CD4-positive, CD25-positive, alpha-beta regulatory T cell (primary cell): ENCODE measurements around the gene PRKAG1. TPM values are rescaled to one million over a fixed set of nuclear protein-coding genes. Genes with fewer than 3 reads are reported as not detected.

Source experiments
- ATAC-seq, 2 donors: fragments of 150-1000 bp; cut with Tn5 transposase; one replicate each; pipeline ENCODE4 v1.10.0; 2021; ENCODE audit warnings: low read depth in 2 of 2, moderate number of reproducible peaks in 2 of 2, moderate library complexity in 1 of 2
- DNase-seq, 3 donors: peaks; one replicate each; pipeline versions ENCODE4 v3.0.0 to v3.0.0-alpha.2; 2012 to 2022; ENCODE audit warnings: mixed read lengths in 1 of 3
- H3K27ac ChIP-seq: one replicate; pipeline ENCODE4 v1.7.0; 2013; ENCODE audit warnings: mild to moderate bottlenecking, low read length; ENCODE audit not compliant: insufficient read depth, poor library complexity, severe bottlenecking
- H3K27me3 ChIP-seq: one replicate; pipeline ENCODE4 v1.7.0; 2013; ENCODE audit warnings: low read length; ENCODE audit not compliant: control insufficient read depth, insufficient read depth
- H3K36me3 ChIP-seq: one replicate; pipeline ENCODE4 v1.7.0; 2013; ENCODE audit warnings: mild to moderate bottlenecking, low read length, moderate library complexity; ENCODE audit not compliant: control insufficient read depth, insufficient read depth
- H3K4me1 ChIP-seq: 2 replicates; pipeline ENCODE4 v1.7.0; 2013; ENCODE audit warnings: mild to moderate bottlenecking, low read length; ENCODE audit not compliant: insufficient read depth, control insufficient read depth, poor library complexity, severe bottlenecking
- H3K4me3 ChIP-seq: one replicate; pipeline ENCODE4 v1.7.0; 2013; ENCODE audit warnings: low read depth, mild to moderate bottlenecking, low read length, moderate library complexity
- H3K9me3 ChIP-seq, 2 experiments: 1 replicate in 1 of 2; 2 replicates in 1 of 2; pipeline ENCODE4 v1.7.0; 2013; ENCODE audit warnings: low read length in 2 of 2, mild to moderate bottlenecking in 1 of 2, moderate library complexity in 1 of 2; ENCODE audit not compliant: control insufficient read depth in 2 of 2
- H3K27ac Mint-ChIP-seq, 3 donors: one replicate each; pipeline ENCODE4 v1.8.0; 2020 to 2022; ENCODE audit warnings: mild to moderate bottlenecking in 3 of 3, mixed read lengths in 3 of 3, moderate library complexity in 2 of 3
- H3K27me3 Mint-ChIP-seq: one replicate; pipeline ENCODE4 v1.8.0; 2022; ENCODE audit warnings: mild to moderate bottlenecking, mixed read lengths
- H3K36me3 Mint-ChIP-seq: one replicate; pipeline ENCODE4 v1.8.0; 2020; ENCODE audit warnings: mixed read lengths
- H3K4me1 Mint-ChIP-seq, 4 donors: one replicate each; pipeline ENCODE4 v1.8.0; 2020 to 2022; ENCODE audit warnings: mixed read lengths in 4 of 4, mild to moderate bottlenecking in 1 of 4
- H3K4me3 Mint-ChIP-seq, 4 donors: one replicate each; pipeline ENCODE4 v1.8.0; 2020 to 2022; ENCODE audit warnings: mild to moderate bottlenecking in 4 of 4, mixed read lengths in 4 of 4, moderate library complexity in 3 of 4
- H3K9me3 Mint-ChIP-seq, 7 donors: one replicate each; pipeline ENCODE4 v1.8.0; 2020 to 2022; ENCODE audit warnings: mixed read lengths in 7 of 7, mild to moderate bottlenecking in 3 of 7, moderate library complexity in 2 of 7
- polyA plus RNA-seq, 4 donors: library from polyadenylated mRNA; unstranded; fragments of 300-500 nt; fragmentation: Illumina TruSeq; gene quantifications; one replicate each; pipeline ENCODE4 v1.2.3, GENCODE V29; 2021
- total RNA-seq: library from RNA; stranded (reverse); gene quantifications from one replicate; pipeline ENCODE4 v1.2.3, GENCODE V29; 2022

The PRKAG1 gene
- total and polyA plus RNA-seq, 5 donors from 2014 or later: 51.3 to 83.8 (median 64.0) TPM

DNA sequence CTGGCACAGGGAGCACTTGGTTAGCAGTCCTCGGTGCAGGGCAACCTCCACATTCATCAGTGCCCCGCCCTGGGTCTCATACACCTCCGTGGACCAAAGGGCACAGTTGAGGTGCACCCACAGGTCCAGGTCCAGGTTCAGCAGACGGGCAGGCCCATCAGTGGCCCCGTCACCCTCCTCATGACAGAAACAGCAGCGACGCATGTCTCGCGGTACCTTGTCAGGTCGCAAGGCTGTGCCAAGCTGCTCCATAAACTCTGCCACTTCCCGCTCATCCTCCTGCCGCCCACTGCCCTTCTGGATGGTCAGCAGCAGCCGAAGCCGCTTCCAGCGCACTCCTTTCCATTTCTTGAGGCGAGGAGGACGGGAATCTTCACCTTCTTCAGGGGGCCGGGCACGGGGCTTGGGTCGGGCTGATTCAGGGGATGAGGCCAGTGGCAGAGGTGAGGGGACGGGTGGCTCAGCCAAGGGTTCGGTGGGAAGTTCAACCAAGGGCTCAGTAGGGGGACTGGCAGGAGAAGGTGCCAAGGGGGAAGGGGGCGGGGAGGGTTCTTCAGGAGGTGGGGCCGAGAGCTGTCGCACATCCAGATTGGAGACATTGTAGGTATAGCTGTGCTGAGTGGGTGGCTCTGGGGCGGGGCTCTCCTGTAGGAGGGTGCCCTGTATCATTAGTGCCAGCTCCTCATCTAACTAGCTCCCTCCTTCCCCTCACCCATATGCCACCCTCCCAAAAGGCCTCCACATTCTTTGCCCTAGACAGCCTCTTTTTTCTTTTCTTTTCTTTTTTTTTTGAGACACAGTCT, 8.3 kb upstream of the PRKAG1 start:
- Mint-ChIP-seq H3K4me3 (no peak overlapping the region), H3K27ac (no peak overlapping the region), H3K9me3 (no peaks in the 10 kb centered on the region), H3K36me3 (peaks cover 33% of the 10 kb centered on the region), H3K27me3 (no peaks in the 10 kb centered on the region), H3K4me1 (peaks cover 0 to 12% (median 5%) of the 10 kb centered on the region in 4 donors)
- no peak overlapping the region for H3K4me3 ChIP-seq
- no peak for DNase-seq
- no peaks in the 10 kb centered on the region for H3K4me1 ChIP-seq
- ATAC-seq: no peak
- H3K27ac ChIP-seq: no peak overlapping the region
- H3K27me3 ChIP-seq: no peaks in the 10 kb centered on the region
- no peaks in the 10 kb centered on the region for H3K9me3 ChIP-seq
- peaks cover 69% of the 10 kb centered on the region for H3K36me3 ChIP-seq

DNA sequence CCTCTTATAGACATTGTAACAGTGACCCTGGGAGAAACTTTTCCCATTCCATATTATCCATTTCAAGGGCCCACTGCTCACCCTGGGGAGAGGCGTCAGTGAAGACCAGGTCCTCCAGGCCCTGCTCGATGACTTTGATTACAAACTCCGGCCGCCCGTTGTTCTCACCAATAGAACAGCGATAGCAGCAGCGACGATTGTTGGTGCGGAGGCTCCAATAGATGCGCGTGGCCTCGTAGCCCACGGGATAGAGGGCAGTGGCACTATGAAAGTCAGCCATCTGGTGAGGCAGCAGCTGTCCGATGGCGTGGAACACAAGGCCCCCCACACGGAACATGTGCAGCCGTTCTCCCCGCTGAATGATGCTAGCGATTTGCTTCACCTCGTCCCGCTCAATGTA, 7.5 kb upstream of the PRKAG1 start:
- Histone ChIP-seq H3K27ac (no peak overlapping the region), H3K27me3 (no peaks in the 10 kb centered on the region), H3K4me3 (no peak overlapping the region), H3K9me3 (no peaks in the 10 kb centered on the region), H3K4me1 (no peaks in the 10 kb centered on the region), H3K36me3 (peaks cover 70% of the 10 kb centered on the region)
- DNase-seq: no peak
- H3K4me3 Mint-ChIP-seq: no peak overlapping the region
- peaks cover 37% of the 10 kb centered on the region for H3K36me3 Mint-ChIP-seq
- peaks cover 0 to 12% (median 7%) of the 10 kb centered on the region in 4 donors for H3K4me1 Mint-ChIP-seq
- H3K27me3 Mint-ChIP-seq: no peaks in the 10 kb centered on the region
- ATAC-seq: no peak
- H3K27ac Mint-ChIP-seq: peak overlapping the region in 1 of 3 donors; percentile 14
- no peaks in the 10 kb centered on the region for H3K9me3 Mint-ChIP-seq

DNA sequence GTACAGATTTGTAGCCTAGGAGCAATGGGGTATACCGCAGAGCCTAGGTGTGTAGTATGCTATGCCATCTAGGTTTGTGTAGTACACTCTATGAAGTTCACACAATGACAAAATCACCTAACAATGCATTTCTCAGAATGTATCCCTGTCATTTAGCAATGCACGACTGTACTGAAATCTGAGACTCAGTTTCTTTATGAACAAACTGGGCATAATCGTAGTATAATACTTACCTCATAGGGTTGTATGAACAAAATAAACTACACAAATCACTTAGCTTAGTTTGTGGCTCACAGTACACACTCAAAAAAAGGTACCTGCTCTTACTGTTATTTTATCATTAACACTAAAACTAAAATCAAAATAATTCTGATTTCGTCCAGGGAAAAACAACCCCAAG, 6.9 kb upstream of the PRKAG1 start:
- Histone ChIP-seq H3K27ac (no peak overlapping the region), H3K4me1 (no peaks in the 10 kb centered on the region), H3K4me3 (no peak overlapping the region), H3K27me3 (no peaks in the 10 kb centered on the region), H3K36me3 (peaks cover 70% of the 10 kb centered on the region), H3K9me3 (no peaks in the 10 kb centered on the region)
- no peak overlapping the region for H3K27ac Mint-ChIP-seq
- DNase-seq: no peak
- peaks cover 37% of the 10 kb centered on the region for H3K36me3 Mint-ChIP-seq
- H3K4me1 Mint-ChIP-seq: peaks cover 0 to 12% (median 7%) of the 10 kb centered on the region in 4 donors
- ATAC-seq: no peak
- H3K4me3 Mint-ChIP-seq: no peak overlapping the region
- H3K27me3 Mint-ChIP-seq: no peaks in the 10 kb centered on the region
- H3K9me3 Mint-ChIP-seq: no peaks in the 10 kb centered on the region

DNA sequence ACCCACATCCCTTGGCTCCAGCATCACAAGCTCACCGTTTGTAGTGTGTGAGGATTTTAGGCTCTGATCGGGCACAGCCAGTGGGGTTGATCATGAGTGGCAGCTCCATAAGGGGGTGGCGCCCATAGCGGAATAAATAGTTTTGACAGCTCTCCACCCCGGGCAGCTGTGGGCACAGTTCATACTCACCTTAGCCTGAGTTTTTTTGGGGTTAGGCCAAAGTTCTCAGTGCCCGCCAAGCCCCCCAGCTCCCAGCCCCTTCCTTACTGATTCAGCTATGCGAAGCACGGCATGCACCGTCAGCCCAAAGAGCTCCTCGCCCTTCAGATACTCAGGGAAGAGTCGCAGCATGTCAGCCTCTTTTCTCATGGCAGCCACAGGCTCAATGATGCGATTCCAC, 6.0 kb upstream of the PRKAG1 start:
- Histone ChIP-seq H3K9me3 (no peaks in the 10 kb centered on the region), H3K4me3 (no peak overlapping the region), H3K36me3 (peaks cover 70% of the 10 kb centered on the region), H3K4me1 (peaks cover 4% of the 10 kb centered on the region), H3K27ac (no peak overlapping the region), H3K27me3 (no peaks in the 10 kb centered on the region)
- Mint-ChIP-seq H3K36me3 (peaks cover 37% of the 10 kb centered on the region), H3K27ac (peak overlapping the region in 1 of 3 donors; percentile 49), H3K27me3 (no peaks in the 10 kb centered on the region), H3K4me3 (no peak overlapping the region), H3K9me3 (peaks cover 0 to 3% (median 0%) of the 10 kb centered on the region in 7 donors), H3K4me1 (peaks cover 0 to 14% (median 10%) of the 10 kb centered on the region in 4 donors)
- DNase-seq (no peak), ATAC-seq (no peak)

DNA sequence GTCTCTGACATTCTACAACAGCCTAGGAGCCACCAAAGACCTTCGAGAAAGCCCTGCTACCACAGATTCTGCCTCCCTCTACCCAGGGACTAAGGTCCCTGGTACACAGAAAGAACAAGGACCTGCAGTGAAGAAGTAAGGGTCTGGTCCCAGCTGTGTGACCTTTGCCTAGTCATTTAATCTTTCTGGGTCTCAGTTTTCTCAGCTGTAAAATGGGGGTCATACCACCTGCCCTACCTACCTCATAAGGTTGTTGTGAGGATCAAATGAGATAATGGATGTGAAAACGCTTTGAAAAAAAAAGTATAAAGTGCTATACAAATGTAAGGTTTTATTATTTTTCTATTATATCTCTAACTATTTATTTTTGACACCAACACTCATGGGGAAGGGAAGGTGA, 5.2 kb upstream of the PRKAG1 start:
- ATAC-seq: no peak
- H3K36me3 ChIP-seq: peaks cover 70% of the 10 kb centered on the region
- no peak overlapping the region for H3K4me3 ChIP-seq
- H3K4me1 ChIP-seq: peaks cover 10% of the 10 kb centered on the region
- H3K27ac ChIP-seq: no peak overlapping the region
- no peaks in the 10 kb centered on the region for H3K27me3 ChIP-seq
- H3K27ac Mint-ChIP-seq: no peak overlapping the region
- H3K4me3 Mint-ChIP-seq: no peak overlapping the region
- H3K4me1 Mint-ChIP-seq: peaks cover 0 to 17% (median 15%) of the 10 kb centered on the region in 4 donors
- H3K9me3 ChIP-seq: no peaks in the 10 kb centered on the region
- H3K9me3 Mint-ChIP-seq: peaks cover 0 to 3% (median 0%) of the 10 kb centered on the region in 7 donors
- no peak for DNase-seq
- peaks cover 37% of the 10 kb centered on the region for H3K36me3 Mint-ChIP-seq
- H3K27me3 Mint-ChIP-seq: no peaks in the 10 kb centered on the region

DNA sequence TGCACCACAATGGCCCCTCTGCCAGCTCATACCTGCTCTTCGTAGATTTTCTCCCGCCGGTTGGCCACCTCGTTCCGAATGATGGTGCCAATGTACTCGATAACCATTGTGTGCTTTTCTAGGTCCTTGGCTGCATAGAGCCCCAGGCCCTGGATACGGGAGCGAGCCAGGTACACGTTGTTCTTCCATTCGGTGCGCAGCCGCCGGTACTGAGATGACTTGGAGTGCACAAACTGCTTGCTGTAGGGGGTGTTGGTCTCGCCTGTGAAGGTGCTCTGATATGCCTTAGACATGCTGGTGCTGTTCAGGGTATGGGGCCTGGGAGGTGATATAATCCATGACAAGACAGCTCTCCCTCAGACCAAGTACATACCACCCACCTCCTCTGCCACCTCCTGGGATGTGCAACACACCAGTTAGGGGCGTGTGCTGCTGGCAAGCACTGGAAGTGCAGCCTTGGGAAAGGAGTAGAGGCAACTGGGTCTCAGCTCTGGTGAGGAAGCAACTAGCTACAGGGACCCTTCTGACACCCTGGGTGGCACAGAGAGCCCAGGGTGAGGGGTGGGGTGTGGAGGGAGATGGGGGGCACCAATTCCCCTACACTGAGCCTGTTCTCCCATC, 4.1 kb upstream of the PRKAG1 start:
- Histone ChIP-seq H3K4me1 (peaks cover 17% of the 10 kb centered on the region), H3K4me3 (no peak overlapping the region), H3K9me3 (no peaks in the 10 kb centered on the region), H3K36me3 (peaks cover 59% of the 10 kb centered on the region), H3K27me3 (no peaks in the 10 kb centered on the region), H3K27ac (no peak overlapping the region)
- Mint-ChIP-seq H3K9me3 (peaks cover 0 to 3% (median 0%) of the 10 kb centered on the region in 7 donors), H3K27ac (peak overlapping the region in 1 of 3 donors; percentile 89), H3K36me3 (peaks cover 35% of the 10 kb centered on the region), H3K4me1 (peaks cover 0 to 22% (median 16%) of the 10 kb centered on the region in 4 donors), H3K27me3 (no peaks in the 10 kb centered on the region), H3K4me3 (peak overlapping the region in 1 of 4 donors; percentile 65)
- ATAC-seq (no peak), DNase-seq (no peak)

DNA sequence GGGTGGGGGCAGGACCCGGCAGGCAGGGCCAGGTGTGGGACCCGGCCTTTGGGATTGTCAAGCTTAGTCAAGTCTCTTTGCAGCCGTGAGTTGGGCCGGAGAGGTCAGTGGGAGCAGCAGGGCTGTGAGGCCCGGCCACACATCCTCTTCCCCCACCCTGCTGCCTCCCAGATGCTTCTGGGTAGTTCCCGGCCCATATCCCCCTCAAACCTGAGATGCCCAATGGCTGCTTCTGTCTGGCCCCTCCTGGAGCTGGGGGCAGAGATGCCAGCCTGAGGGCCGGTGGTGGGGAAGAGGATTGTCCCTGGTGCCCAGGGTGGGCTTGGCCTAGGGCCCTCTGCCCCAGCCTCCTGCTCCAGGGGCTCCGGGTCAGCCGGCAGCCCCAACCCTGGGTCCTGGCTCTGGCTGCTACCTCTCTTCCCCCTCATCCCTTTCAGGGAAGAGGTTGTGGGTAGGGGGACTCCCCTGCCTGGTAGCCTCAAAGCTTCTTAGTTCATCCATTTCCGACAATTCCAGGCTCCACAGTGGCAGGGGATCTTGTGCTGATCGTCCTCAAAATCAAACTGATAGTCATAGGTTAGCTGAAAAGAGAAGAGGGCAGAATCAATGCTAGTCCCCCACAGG, 2.8 kb upstream of the PRKAG1 start:
- Histone ChIP-seq H3K27me3 (no peaks in the 10 kb centered on the region), H3K9me3 (no peaks in the 10 kb centered on the region), H3K4me1 (peaks cover 21% of the 10 kb centered on the region), H3K36me3 (peaks cover 49% of the 10 kb centered on the region), H3K27ac (no peak overlapping the region), H3K4me3 (no peak overlapping the region)
- ATAC-seq (no peak), DNase-seq (no peak)
- H3K4me3 Mint-ChIP-seq: peak overlapping the region in 1 of 4 donors; percentile 27
- H3K36me3 Mint-ChIP-seq: peaks cover 40% of the 10 kb centered on the region
- peaks cover 6 to 35% (median 24%) of the 10 kb centered on the region in 4 donors for H3K4me1 Mint-ChIP-seq
- peaks cover 4% of the 10 kb centered on the region for H3K27me3 Mint-ChIP-seq
- peaks cover 0 to 3% (median 0%) of the 10 kb centered on the region in 7 donors for H3K9me3 Mint-ChIP-seq
- peak overlapping the region in 2 of 3 donors; percentile 79 to 88 for H3K27ac Mint-ChIP-seq
